SKM-1 (cell line): ENCODE results near the gene LRP1.
"Not testable (repeated sequence)": the region's sequence is repeated elsewhere in the genome, so short reads cannot be mapped to it uniquely, and the experiment has no call there.

Source experiments
- DNase-seq: peaks from one replicate; lab custom pipeline; 2025; ENCODE audit not compliant: unreplicated experiment; lab: John Stamatoyannopoulos, UW

LRP1 gene

DNA sequence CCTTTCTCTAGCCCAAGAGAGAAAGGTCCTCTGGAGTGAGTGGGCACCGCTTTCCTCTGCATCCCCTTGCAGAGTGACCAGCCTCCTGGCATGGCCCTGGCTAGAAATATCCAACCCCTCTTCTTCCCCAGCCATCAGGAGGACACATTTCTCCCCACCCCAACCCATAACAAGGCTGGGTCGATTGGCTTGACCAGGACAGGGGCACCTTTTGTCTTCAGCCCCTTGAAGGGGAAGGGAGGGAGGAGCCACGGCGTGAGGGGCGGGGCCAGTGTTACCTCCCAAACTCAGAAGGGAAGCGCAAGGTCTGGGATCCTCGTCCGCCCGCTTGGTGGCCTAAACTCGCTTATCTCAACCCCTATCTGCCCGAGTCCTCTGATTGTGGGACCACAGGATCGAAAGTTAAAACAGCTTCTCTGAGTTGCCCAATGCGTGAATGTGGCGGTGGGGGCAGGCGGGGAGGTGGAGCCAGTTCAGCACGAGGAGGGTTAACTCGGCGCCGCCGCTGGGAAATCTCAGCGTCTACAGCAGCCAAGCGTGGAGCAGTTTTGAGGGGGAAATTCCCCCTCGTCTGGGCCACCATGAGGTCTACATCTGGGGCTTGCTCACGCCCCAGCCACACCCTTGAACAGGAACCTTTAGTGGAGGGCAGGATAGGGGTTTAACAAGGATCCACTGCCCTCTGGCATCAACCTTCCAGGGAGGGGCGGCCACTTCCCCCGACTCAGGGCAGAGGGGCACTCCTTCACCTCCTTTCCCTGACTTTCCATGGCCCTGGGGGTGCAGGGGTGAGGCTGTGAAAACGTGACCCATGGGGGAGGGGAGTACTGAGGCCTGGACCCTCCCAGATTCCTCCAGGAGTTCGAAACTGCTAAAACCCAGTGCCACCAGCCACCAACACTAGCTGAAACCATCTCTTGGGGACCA, 17.9 kb upstream of the LRP1 start:
- no peak for DNase-seq

DNA sequence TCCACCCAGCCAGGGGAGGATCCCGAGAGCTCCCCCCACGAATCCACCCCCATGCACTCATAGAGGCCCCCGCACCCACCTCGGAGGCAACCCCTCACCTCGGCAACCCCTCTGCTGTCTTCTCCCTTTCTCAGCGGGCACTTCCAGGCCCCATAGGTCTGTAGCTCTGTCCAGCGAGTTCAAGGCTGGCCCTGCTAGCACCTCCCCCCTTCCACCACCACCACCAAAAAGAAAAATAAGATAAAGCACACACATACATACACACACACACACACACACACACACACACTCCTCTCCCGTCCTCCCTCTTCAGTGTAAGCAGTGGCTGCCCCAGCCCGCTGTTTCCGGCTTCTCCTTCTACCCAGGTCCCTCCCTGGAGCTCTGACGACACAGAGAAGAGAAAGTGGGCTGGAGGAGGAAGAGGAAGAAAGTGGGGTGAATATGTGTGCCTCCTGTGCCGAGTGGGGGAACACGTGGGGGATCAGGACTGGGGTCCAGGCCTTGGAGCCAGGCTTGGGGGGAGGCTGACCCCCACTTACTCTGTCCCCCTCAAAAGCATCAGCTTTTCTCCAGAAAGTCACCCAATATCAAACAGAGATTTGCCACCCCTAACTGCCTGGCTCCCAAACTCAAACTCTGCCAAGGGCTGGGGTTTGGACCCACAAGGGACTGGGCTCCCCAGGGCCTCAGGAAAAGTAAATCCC, 17.1 kb upstream of the LRP1 start, which contains the start of gene STAT6:
TSS of gene STAT6 (minus strand) at position 332 of the 704 bp plus-strand sequence. CDS start 3,084 bp downstream, outside the sequence.
- peak; percentile 70 for DNase-seq

DNA sequence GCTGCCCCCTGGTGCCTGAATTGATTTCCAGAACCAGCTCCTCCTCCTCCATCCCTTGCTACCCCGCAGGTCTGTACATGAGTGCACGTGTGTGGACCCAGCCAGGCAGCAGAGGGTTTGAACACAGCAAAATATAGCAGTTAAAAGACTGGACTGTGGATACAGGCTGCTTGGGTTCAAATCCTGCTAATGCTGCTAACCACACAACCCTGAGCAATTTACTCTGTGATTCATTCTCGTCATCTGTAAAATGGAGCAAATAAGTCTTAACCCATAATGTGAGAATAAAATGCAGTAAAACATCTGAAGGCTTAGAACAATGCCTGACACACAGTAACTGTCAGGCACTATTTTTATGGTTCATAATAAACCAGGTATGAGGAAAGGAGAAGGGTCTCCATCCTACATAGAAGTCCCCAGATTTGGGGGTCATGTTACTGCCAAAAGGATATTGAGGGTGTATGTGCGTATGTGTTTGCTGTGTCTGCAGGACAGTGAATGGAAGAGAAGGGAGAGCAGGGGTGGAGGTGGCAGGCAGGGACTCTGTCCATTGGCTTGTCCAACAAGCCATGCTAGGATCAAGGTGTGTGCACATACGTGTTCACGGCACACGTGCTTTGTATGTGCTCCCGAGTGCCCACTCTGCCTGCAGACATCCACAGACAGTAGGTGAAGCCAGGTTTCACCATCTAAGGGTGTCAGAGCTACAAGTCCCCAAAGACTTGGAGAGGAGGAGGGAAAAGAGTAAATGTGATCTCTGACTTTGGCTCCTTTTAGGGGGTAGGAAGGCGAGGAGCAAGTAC, 15.6 kb upstream of the LRP1 start:
- no peak for DNase-seq

DNA sequence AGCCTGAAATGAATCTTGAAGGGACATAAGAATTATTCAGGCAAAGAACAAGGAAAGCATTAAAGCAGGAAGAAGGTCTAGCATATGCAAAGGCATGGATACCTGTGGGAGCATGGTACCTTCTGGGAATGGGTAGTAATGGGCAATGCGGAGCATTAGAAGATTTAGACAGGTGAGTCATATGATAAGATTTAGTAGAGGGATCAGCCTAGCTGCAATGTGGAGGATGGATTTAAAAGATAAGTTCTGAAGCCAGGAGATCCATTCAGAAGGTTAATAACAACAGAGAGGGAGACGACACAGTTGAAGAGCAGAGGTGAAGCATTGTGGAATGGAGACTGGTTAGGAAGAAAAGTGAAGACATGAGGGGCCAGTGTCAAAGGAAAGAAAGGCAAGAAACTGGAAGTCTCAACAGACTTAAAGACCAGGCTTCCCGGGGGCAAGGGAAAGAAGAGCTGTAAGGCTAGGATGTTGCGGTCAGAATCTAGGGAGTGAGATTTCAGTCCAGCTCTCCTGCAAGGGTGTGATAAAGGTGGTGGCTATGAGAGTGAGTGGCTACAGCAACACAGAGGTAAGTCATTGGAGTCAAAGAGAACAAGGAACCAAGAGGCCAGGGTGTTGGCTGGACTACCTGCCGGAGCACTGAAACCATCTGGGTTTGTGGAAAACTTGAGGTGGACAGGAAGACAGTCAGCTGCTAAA, 11.6 kb upstream of the LRP1 start:
- DNase-seq: no peak

DNA sequence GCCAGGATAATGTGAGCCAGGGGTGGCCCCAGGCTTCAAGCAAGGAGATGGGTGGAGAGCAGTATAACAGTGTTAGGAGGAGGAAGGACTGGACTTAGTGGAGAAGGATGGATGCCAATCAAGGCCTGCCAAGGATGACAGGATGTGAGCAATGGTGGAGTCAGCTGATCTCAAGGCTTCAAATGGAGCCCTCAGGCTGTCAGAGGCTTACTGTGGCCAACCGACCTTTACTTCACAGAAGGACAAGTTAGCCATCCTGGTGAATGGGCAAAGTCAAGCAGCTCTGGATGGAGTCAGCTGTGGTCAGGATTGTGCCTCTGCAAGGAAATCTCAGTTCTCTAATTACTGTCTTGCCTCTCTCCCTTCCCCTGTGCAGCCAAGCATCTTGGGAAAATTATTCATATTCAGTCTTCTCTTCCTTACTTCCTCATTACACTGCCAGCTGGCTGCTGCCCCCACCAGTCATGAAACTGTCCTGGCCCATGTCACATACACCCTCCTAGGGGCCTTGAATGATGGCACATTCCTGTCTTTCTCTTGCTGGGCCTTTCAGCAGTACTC, 9.5 kb upstream of the LRP1 start:
- DNase-seq: no peak

DNA sequence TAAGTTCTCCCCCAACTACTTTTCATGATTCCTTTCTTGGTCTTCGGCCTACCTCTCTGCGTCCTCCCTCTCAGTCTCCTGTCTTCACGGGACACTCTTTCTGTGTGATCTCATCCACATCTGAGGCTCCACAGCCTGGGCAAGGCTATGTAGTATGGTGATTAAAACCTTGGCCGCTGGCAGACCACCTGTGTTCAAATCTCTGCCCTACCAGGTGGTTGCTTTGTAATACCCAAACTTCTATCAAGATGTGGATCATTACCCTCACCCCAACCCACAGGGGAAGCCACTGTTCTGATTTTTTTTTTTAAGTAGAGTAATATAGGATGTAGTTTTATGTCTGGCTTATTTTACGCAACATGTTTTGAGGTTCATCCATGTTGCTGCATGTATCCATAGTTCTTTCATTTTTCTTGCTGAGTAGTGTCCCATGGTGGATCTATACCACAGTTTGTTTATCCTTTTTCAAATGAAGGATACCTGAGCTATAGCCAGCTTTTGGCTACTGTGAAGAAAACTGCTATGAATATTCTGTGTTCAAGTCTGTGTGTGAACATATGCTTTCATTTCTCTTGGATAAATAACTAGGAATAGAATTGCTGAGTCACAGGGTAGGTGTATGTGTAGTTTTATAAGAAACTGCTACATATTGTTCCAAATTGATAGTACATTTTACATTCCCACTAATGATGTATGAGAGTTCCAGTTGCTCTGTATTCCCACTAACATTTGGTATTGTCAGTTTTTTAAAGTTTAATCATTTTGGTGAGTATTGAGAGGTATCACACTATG, 8.8 kb upstream of the LRP1 start:
- DNase-seq: no peak

DNA sequence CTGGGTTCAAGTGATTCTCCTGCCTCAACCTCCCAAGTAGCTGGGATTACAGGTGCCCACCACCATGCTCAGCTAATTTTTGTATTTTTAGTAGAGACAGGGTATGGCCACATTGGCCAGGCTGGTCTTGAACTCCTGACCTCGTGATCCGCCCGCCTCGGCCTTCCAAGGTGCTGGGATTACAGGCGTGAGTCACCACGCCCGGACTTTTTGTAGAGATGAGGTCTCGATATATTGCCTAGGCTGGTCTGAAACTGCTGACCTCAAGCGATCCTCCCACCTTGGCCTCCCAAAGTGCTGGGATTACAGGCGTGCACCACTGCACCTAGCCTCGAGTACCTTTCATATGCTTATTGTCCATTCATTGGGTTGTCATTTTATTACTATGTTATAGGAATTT, 7.6 kb upstream of the LRP1 start:
- DNase-seq: not testable (repeated sequence)

DNA sequence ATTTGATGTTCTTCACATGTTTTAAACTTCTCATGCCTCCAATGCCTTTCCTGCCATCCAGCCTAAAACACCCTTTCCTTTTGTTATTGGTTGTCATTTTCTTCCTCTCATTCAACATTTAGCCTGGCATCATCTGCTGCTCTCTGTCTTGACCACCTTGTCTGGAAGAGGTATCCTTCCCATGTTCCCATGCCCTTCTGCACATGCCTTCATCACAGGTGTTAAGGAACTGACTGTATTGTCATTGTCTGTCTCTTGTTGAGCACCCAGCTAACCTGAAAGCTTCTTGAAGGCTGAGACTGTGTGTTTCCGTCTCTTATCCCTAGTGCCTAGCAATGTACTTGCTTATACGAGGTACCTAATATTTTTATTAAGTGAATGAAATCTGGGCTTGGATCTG, 4.5 kb upstream of the LRP1 start:
- DNase-seq: no peak

DNA sequence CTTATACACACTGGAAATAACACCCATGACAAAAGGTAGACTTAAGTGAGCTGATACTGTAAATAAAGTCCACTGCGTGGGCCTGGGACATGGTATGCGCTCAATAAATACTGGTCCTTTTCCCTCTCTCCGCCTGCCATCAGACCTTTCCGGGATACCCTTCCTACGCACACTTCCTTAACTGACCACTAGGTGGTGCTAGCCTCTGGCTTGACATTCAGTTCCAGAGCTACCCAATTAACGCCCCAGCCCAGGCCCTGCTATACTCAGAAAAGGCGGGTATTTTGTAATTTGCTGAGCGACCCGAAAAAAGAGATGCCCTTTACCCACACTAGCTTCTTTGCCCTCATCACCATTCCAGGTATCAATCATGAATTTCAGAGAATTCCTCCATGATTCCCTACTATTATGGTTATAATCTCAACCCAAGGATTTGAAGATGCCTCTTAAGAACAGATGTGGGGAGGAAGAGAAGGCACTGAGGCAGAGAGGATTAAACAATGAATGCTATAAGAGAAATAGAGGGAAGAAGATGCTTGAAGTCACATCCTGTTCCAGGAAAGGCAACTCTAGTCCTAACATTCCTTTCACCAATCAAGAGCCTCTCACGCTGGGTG, 3.9 kb upstream of the LRP1 start:
- DNase-seq: peak; percentile 20

DNA sequence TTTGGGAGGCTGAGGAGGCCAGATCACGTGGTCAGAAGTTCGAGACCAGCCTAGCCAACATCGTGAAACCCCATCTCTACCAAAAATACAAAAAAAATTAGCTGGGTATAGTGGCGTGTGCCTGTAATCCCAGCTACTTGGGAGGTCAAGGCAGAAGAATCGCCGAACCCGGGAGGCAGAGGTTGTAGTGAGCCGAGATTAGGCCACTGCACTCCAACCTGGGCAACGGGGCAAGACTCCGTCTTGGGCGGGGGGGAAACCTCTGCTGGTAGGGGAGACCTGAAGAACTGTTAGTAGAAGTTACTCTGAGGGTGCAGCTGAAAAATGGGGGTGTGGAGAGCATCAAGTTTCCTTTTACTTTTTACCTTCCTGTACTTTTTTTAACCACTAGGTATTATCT, 2.2 kb upstream of the LRP1 start:
- no peak for DNase-seq

DNA sequence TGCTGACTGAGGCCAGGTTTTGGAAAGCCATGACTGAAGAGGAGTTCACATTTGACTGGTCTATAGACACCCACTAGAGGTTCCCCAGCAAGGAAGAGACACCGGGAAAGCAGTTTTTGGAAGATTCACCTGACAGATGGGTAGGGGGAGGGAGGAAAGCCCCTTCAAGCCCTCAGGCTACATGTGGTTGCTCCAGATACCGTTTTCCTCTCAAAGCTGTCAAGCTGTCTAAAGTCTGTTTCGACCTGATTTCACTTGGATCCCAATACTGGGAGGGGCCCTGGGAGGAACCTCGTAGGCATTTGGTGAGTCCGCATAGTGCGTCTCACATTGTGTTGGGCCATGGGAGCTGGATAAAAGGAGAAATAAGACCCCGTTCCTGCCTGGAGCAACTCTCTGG, 1.7 kb upstream of the LRP1 start:
- DNase-seq: no peak

DNA sequence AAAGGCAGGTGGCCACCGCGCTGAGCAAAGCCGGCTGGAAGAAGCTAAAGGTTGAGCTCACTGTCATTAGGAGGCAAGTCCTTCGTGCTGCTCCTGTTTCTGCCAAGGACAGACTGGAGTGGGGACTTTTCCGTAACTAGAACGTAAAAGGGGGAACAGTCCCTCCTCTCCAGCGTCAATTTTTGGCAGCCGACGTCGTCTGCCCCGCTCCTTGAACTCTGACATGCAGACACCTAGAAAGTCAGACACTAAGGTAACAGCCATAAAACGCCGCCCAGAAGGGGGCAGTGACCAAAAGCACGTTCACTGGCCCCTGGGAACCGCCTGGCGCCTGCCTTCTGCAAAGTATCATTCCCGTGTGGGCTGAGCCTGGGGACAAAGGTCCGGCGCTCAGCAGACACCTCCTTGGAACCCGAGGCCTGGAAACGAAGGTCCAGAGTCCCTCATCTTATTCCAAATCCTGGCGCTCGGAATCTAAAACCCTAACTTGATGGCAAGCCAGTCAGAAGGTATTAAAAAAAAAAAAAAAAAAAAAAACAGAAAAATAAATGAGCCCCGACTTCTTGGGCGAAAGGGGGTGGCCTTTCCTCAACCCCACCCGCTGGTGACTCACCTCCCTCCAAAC, 1.1 kb upstream of the LRP1 start:
- DNase-seq: no peak

DNA sequence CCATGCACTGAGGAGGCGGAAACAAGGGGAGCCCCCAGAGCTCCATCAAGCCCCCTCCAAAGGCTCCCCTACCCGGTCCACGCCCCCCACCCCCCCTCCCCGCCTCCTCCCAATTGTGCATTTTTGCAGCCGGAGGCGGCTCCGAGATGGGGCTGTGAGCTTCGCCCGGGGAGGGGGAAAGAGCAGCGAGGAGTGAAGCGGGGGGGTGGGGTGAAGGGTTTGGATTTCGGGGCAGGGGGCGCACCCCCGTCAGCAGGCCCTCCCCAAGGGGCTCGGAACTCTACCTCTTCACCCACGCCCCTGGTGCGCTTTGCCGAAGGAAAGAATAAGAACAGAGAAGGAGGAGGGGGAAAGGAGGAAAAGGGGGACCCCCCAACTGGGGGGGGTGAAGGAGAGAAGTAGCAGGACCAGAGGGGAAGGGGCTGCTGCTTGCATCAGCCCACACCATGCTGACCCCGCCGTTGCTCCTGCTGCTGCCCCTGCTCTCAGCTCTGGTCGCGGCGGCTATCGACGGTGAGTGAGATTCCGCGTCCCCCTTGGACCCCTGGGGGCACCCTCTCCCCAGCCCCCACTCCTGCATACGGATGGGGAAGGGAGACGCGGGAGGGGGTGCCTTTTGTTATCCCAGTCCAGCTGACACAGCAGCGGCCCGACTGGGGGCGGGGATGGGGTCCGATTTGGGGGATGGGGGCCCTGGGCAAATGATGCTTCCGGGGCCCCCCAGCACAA, 400 bp downstream of the LRP1 start:
- DNase-seq: no peak

DNA sequence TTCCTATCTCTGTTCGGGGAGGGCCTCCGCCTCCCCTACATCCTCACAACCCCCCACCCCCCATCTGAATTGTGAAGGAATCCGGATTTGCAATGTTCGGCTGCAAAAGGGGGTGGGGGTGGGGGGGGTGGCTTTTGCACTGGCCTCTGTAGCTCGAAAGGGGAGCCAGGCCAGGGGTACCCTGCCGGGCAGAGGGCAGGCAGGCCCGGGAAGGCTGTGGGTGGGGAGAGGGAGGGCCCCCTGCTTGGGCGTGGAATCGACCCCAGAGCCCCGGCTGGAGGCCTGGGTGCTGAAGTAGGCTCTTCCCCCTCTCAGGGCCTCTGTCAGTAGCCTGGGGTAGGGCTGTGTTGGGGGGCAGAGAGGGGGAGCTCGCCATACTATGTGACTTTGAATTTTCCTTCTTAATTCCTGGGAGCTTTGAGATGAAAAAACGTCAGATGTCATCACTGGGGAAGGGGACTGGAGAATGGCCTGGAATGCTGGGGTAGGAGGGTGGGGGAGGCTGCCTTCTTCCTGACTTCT, 1.1 kb downstream of the LRP1 start:
- DNase-seq: no peak

DNA sequence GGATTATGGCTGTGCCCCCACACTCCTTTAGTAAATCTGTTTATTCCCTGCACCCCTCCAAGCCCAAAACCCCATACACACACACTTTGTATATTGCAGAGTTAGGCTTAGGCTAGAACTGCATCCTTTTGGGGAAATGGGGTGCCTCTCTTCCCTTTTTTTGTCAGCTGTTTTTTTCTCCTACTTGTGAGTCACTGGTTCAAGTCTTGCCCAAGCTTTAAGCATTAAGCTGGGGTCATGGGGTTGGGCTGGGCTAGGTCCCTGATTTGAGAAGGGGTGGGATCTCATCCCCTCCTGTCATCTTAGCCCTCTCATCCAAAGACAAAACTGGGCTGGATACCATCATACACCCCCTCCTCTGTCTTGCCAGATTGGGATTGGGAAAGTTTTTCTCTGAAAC, 1.6 kb downstream of the LRP1 start:
- no peak for DNase-seq

DNA sequence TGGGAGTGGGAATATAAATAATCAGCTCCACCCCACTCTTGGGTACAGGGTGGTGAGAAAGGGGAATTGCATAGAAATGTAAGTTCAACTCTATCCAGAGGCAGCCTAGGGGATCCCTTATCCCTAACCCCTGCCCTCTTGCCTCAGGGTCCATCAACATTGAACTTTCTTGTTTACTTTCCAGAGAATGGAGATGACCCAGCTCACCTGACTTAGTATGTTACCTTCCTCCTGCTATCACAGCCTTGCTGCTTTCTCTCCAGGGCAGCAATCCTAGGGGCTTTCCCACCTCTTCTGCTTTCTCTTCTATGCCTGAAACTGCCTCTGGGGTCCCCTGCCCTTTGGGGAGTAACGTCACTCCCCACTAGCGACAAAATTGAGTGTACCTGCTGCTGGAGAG, 2.7 kb downstream of the LRP1 start:
- DNase-seq: no peak

DNA sequence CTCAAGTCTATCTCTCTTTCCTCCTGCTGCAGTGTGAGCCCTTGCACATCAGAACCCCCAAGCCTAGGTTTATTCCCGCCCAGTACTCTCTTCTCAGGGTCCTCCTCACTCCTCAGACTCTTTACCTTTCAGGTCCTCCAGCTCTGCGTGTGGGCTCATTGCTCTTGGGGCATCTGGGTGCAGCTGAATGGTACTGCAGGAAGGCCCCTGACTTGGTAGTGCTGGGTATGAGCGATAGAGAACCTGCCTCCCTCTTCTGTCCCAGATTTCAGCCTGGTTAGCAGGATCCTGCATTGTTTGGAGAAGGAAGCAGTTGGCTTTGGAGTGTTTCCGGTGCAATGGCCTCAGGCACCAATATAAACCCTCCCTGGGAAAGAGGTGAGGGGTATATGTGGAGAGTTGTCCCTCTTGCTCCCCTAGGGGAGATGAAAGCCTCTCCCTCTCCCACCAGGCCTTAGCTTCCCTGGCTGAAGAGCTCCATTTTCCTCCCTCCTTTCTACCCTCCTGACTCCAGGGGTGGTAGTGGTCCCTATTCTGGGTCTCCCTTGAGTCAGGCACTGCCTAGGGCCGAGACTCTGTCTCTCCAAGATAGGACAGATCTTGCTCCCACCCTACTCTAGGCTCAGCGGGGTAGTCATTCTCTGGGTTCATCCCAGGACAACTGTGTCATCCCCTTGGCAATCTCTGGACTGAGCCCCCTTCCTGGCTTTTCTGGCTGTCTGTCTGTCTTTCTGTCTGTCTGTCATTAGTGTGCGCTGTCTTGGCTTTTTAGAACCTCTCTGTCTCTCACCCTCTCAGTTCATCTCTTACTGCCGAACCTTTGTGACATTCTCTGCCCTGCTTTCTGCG, 3.8 kb downstream of the LRP1 start:
- no peak for DNase-seq
